C4-2B (cell line): ENCODE results near the gene EPS8L3.
"Not testable (repeated sequence)": the region's sequence is repeated elsewhere in the genome, so short reads cannot be mapped to it uniquely, and the experiment has no call there.

ENCODE experiments used
- H3K27ac ChIP-seq: fragments of 450-650 bp; 2 replicates; pipeline ENCODE4 v1.5.1; 2017
- CTCF ChIP-seq: fragments of 450-650 bp; conservative IDR thresholded peaks from 2 replicates; pipeline ENCODE4 v1.5.1; 2017; ENCODE audit warnings: mild to moderate bottlenecking
- ZFX ChIP-seq: fragments of 450-650 bp; IDR thresholded peaks from 2 replicates; pipeline ENCODE4 v1.6.1; 2017

The EPS8L3 gene

GRCh38 chr1:109712321-109712864 lies 51.3 kb downstream of the EPS8L3 start:
- no peak overlapping the region for H3K27ac ChIP-seq
- TF ChIP-seq CTCF (no peak), ZFX (no peak)

- not testable (repeated sequence) for H3K27ac ChIP-seq
Observed at GRCh38 chr1:109711593-109712320, 52.0 kb downstream of the EPS8L3 start, which contains the start of gene GSTM5. TSS of gene GSTM5 (plus strand) at chr1:109712251. CDS start at chr1:109712313, 62 bp downstream.

GRCh38 chr1:109709822-109710221 lies 53.9 kb downstream of the EPS8L3 start:
- H3K27ac ChIP-seq, result not testable (repeated sequence)

GRCh38 chr1:109708949-109709348 lies 54.8 kb downstream of the EPS8L3 start:
- not testable (repeated sequence) for H3K27ac ChIP-seq

- no peak overlapping the region for H3K27ac ChIP-seq
- TF ChIP-seq CTCF (no peak), ZFX (no peak)
Observed at GRCh38 chr1:109705411-109705810, 58.3 kb downstream of the EPS8L3 start.

GRCh38 chr1:109704173-109704572 lies 59.5 kb downstream of the EPS8L3 start:
- H3K27ac ChIP-seq, result no peak overlapping the region
- TF ChIP-seq ZFX (no peak), CTCF (0 out of 2 replicates have a peak, but pooled peaks have one; percentile 3)

- not testable (repeated sequence) for H3K27ac ChIP-seq
Observed at GRCh38 chr1:109702940-109703339, 60.8 kb downstream of the EPS8L3 start.
